Spleen (tissue), 11 donors: Measurements from ENCODE around the gene AMIGO3. TPM values are rescaled to one million over a fixed set of nuclear protein-coding genes. Genes with fewer than 3 reads are reported as not detected.
"Not testable (repeated sequence)": the region's sequence is repeated elsewhere in the genome, so short reads cannot be mapped to it uniquely, and the experiment has no call there.

Source experiments
- DNase-seq: peaks from one replicate; pipeline ENCODE4 v3.0.0-alpha.2; 2020
- H3K27ac ChIP-seq, 8 donors: fragments of 200-600 bp; sonication (generic) in 7 of 8; 1 replicate in 4 of 8; 2 replicates in 4 of 8; pipeline versions ENCODE4 v1.5.0 to v1.8.0; 2016 to 2021; ENCODE audit warnings: inconsistent platforms in 4 of 8, mild to moderate bottlenecking in 4 of 8, moderate library complexity in 1 of 8
- H3K27me3 ChIP-seq, 7 donors: fragments of 200-600 bp; sonication (generic) in 6 of 7; replicated peaks in 1 of 7; 1 replicate in 4 of 7; 2 replicates in 3 of 7; pipeline versions ENCODE4 v1.5.0 to v1.8.0; 2016 to 2021; ENCODE audit warnings: inconsistent platforms in 3 of 7, mild to moderate bottlenecking in 1 of 7
- H3K36me3 ChIP-seq, 6 donors: fragments of 200-600 bp; sonication (generic) in 5 of 6; 1 replicate in 4 of 6; 2 replicates in 2 of 6; pipeline versions ENCODE4 v1.5.0 to v1.8.0; 2016 to 2021; ENCODE audit warnings: inconsistent platforms in 2 of 6
- H3K4me1 ChIP-seq, 6 donors: fragments of 200-600 bp; sonication (generic) in 5 of 6; 1 replicate in 3 of 6; 2 replicates in 3 of 6; pipeline versions ENCODE4 v1.5.0 to v1.8.0; 2016 to 2021; ENCODE audit warnings: inconsistent platforms in 3 of 6
- H3K4me3 ChIP-seq, 8 donors: fragments of 200-600 bp; sonication (generic) in 7 of 8; 1 replicate in 4 of 8; 2 replicates in 4 of 8; pipeline versions ENCODE4 v1.5.0 to v1.8.0; 2016 to 2021; ENCODE audit warnings: inconsistent platforms in 4 of 8, mild to moderate bottlenecking in 4 of 8, moderate library complexity in 2 of 8
- H3K9me3 ChIP-seq, 8 donors: fragments of 200-600 bp; sonication (generic) in 7 of 8; 1 replicate in 4 of 8; 2 replicates in 4 of 8; pipeline versions ENCODE4 v1.5.0 to v1.8.0; 2016 to 2021; ENCODE audit warnings: inconsistent platforms in 4 of 8
- CTCF ChIP-seq, 11 experiments: fragments of 200-600 bp in 7 of 11; fragments of 450-650 bp in 4 of 11; sonication (generic) in 4 of 11; IDR thresholded peaks in 8 of 11; conservative IDR thresholded peaks in 3 of 11; 1 replicate in 7 of 11; 2 replicates in 4 of 11; pipeline versions ENCODE4 v1.4.0 to v1.8.0; 2016 to 2021; ENCODE audit warnings: antibody characterized with exemption in 11 of 11, inconsistent platforms in 4 of 11, mild to moderate bottlenecking in 1 of 11
- POLR2A ChIP-seq, 3 donors: fragments of 450-650 bp; IDR thresholded peaks; one replicate each; pipeline ENCODE4 v1.5.1; 2017; ENCODE audit warnings: antibody characterized with exemption in 3 of 3, mild to moderate bottlenecking in 1 of 3
- POLR2AphosphoS5 ChIP-seq, 3 donors: sonication (generic); formaldehyde crosslinking; IDR thresholded peaks; one replicate each; pipeline ENCODE4 v1.5.1; 2017; ENCODE audit warnings: antibody characterized with exemption in 3 of 3
- WGBS, 5 donors: extraction: QIAGEN DNeasy Blood & Tissue Kit in 3 of 5; methylation state at CpG; one replicate each; pipeline versions ENCODE4 v1.1.5 to v1.1.7; 2013 to 2018; 5-methylcytosine and 5-hydroxymethylcytosine counted together
- intact Hi-C: fragments of 100-400 bp; cut with DNase I; formaldehyde crosslinking; loops from one replicate; pipeline ENCODE4 v1.15.0; 2023; ENCODE audit warnings: low total_unique reads
- polyA plus RNA-seq, 3 donors: library from polyadenylated mRNA; stranded (reverse); fragments of 200-250 nt; gene quantifications; one replicate each; pipeline ENCODE4 v1.2.1, GENCODE V29; 2013
- total RNA-seq, 7 donors: library from RNA; depleted of rRNA in 3 of 7; stranded (reverse); fragments of >200 nt in 3 of 7; fragmentation: NEBNext Ultra II Directional in 4 of 7; extraction: Animal tissue kit (Norgen Biotek cat#: 25700) in 4 of 7; gene quantifications; one replicate each; pipeline versions ENCODE4 v1.1.0 to v1.2.1, GENCODE V29; 2016 to 2021
- donor health status: healthy with polysubstance abuse.
- donor health status: DM: no; HTN: no; CAD: no; lungs with moderate emphysema.
- donor health status: DM: no; HTN: no; CAD: no.
- donor health status: Bipolar disorder and iron deficiency.
- donor health status: healthy.
- donor health status: DM: no; HTN: no; CAD: no.
- donor health status: DM: yes; HTN: yes; CAD: no.

Gene AMIGO3
- total and polyA plus RNA-seq, 10 donors = 0.23 to 1.6 (median 0.95) TPM; not detected in 4

- peak overlapping the region in 2 of 8 donors; percentile 97 to 99 for H3K4me3 ChIP-seq
- intact Hi-C loops, H3K36me3 ChIP-seq, DNase-seq, H3K9me3 ChIP-seq, H3K27ac ChIP-seq: not testable (repeated sequence)
- H3K27me3 ChIP-seq = peaks cover 0 to 18% (median 0%) of the 10 kb centered on the region in 7 donors
- H3K4me1 ChIP-seq = peaks cover 23 to 62% (median 47%) of the 10 kb centered on the region in 6 donors
- WGBS, 5 donors = 90 to 95% (median 94%) methylated on average over 3 of the region's 3 CpGs
Measured at GRCh38 chr3:49690856-49691255, 28.6 kb downstream of the AMIGO3 start.

- H3K36me3 ChIP-seq, H3K9me3 ChIP-seq, DNase-seq, intact Hi-C loops: not testable (repeated sequence)
- H3K4me3 ChIP-seq = peak overlapping the region; percentile 86 to 100 (median 98)
- 9 to 15% (median 10%) methylated on average over 14 to 16 of the region's 16 CpGs for WGBS, 5 donors
- H3K4me1 ChIP-seq = peaks cover 23 to 66% (median 49%) of the 10 kb centered on the region in 6 donors
- peaks cover 0 to 22% (median 0%) of the 10 kb centered on the region in 7 donors for H3K27me3 ChIP-seq
- peak overlapping the region; percentile 72 to 91 (median 84) for H3K27ac ChIP-seq
Measured at GRCh38 chr3:49689908-49690624, 29.4 kb downstream of the AMIGO3 start.

GRCh38 chr3:49689046-49689907 lies 30.2 kb downstream of the AMIGO3 start, which contains the start of the genes MST1 and RNF123:
TSS of gene MST1 (minus strand) at chr3:49689474. CDS start at chr3:49688691, 783 bp downstream.
TSS of gene RNF123 (plus strand) at chr3:49689557. CDS start at chr3:49691166, 1,609 bp downstream.
- peaks cover 0 to 22% (median 0%) of the 10 kb centered on the region in 7 donors for H3K27me3 ChIP-seq
- H3K9me3 ChIP-seq = no peaks in the 10 kb centered on the region
- peak within 1 kb of the TSS; percentile 72 to 91 (median 84) for H3K27ac ChIP-seq
- H3K4me3 ChIP-seq = peak within 1 kb of the TSS; percentile 86 to 100 (median 98)
- 1 to 5% (median 2%) methylated on average over 30 to 66 of the region's 66 CpGs; no CpG with 5 or more reads in 1 of the 5 donors for WGBS, 5 donors
- TF ChIP-seq POLR2A (IDR thresholded peaks at IDR 0.05) (no peak), CTCF (IDR thresholded peaks at IDR 0.05 in 8 of 11, conservative IDR thresholded peaks at IDR 0.05 in 3 of 11) (peak in 7 of 11 experiments; percentile 16 to 60 (median 44)), POLR2AphosphoS5 (IDR thresholded peaks at IDR 0.05) (peak; percentile 93 to 95 (median 94))
- DNase-seq = peak; percentile 97
- intact Hi-C loops = no loop called here
- peaks cover 23 to 63% (median 49%) of the 10 kb centered on the region in 6 donors for H3K4me1 ChIP-seq
- H3K36me3 ChIP-seq = peaks cover 0 to 14% (median under 1%) of the 10 kb centered on the region in 6 donors

- H3K27ac ChIP-seq = peak overlapping the region; percentile 72 to 91 (median 84)
Measured at GRCh38 chr3:49688338-49689045, 31.0 kb downstream of the AMIGO3 start.

GRCh38 chr3:49687424-49687795 lies 32.1 kb downstream of the AMIGO3 start:
- Histone ChIP-seq H3K27me3 (peaks cover 0 to 22% (median 0%) of the 10 kb centered on the region in 7 donors), H3K36me3 (peaks cover 0 to 32% (median 18%) of the 10 kb centered on the region in 6 donors), H3K4me3 (peak overlapping the region in 1 of 8 donors; percentile 59), H3K4me1 (peaks cover 23 to 58% (median 48%) of the 10 kb centered on the region in 6 donors)
- intact Hi-C loops, DNase-seq, H3K27ac ChIP-seq, H3K9me3 ChIP-seq: not testable (repeated sequence)
- WGBS, 5 donors = 81 to 96% (median 92%) methylated on average over 5 to 12 of the region's 12 CpGs

More at GRCh38 chr3:49688338-49689045, 31.0 kb downstream of the AMIGO3 start:
- Histone ChIP-seq H3K27me3 (peaks cover 0 to 22% (median 0%) of the 10 kb centered on the region in 7 donors), H3K4me1 (peaks cover 23 to 61% (median 49%) of the 10 kb centered on the region in 6 donors), H3K36me3 (peaks cover 0 to 22% (median 7%) of the 10 kb centered on the region in 6 donors), H3K4me3 (peak overlapping the region; percentile 86 to 100 (median 98))
- 52 to 78% (median 66%) methylated on average over 4 to 7 of the region's 7 CpGs for WGBS, 5 donors
- H3K9me3 ChIP-seq, DNase-seq, intact Hi-C loops: not testable (repeated sequence)
